GM12874 (cell line): Measurements from ENCODE around the gene BACH2.

ENCODE experiments used
- CTCF ChIP-seq: IDR thresholded peaks from 2 replicates; pipeline ENCODE4 v1.5.1; 2011; ENCODE audit warnings: low read depth, mild to moderate bottlenecking, control low read depth, low read length, moderate library complexity; ENCODE audit not compliant: insufficient read depth

The BACH2 gene

GRCh38 chr6:90241229-90241880 lies 55.3 kb downstream of the BACH2 start:
- TF ChIP-seq CTCF: no peak

GRCh38 chr6:90238496-90239266 lies 58.0 kb downstream of the BACH2 start:
- TF ChIP-seq CTCF: no peak

- TF ChIP-seq CTCF: no peak
Measured at GRCh38 chr6:90237350-90237990, 59.2 kb downstream of the BACH2 start.

GRCh38 chr6:90233994-90234393 lies 62.6 kb downstream of the BACH2 start:
- no peak for TF ChIP-seq CTCF

GRCh38 chr6:90233213-90233612 lies 63.4 kb downstream of the BACH2 start:
- TF ChIP-seq CTCF: no peak

GRCh38 chr6:90231798-90232197 lies 64.8 kb downstream of the BACH2 start:
- TF ChIP-seq CTCF: no peak

- TF ChIP-seq CTCF: no peak
Measured at GRCh38 chr6:90231308-90231707, 65.3 kb downstream of the BACH2 start.
